Peyer's patch (tissue), 4 donors: ENCODE data around the gene DOCK4. TPM values are rescaled to one million over a fixed set of nuclear protein-coding genes. Genes with fewer than 3 reads are reported as not detected.

Experiments
- DNase-seq, 3 donors: peaks; one replicate each; pipeline ENCODE4 v3.0.0-alpha.2; 2017 to 2019
- H3K27ac ChIP-seq, 4 donors: fragments of 200-600 bp; sonication (generic); one replicate each; pipeline ENCODE4 v1.5.1; 2016 to 2019
- H3K27me3 ChIP-seq, 2 donors: fragments of 200-600 bp; sonication (generic); one replicate each; pipeline ENCODE4 v1.5.1; 2019
- H3K36me3 ChIP-seq, 3 donors: fragments of 200-600 bp; sonication (generic); one replicate each; pipeline ENCODE4 v1.5.1; 2016 to 2019
- H3K4me1 ChIP-seq, 4 donors: fragments of 200-600 bp; sonication (generic); one replicate each; pipeline ENCODE4 v1.5.1; 2016 to 2019
- H3K4me3 ChIP-seq, 4 donors: fragments of 200-600 bp; sonication (generic); 1 replicate in 3 of 4; 2 replicates in 1 of 4; pipeline ENCODE4 v1.5.1; 2016 to 2019; ENCODE audit warnings: mild to moderate bottlenecking in 1 of 4
- H3K9me3 ChIP-seq, 4 donors: fragments of 200-600 bp; sonication (generic); one replicate each; pipeline ENCODE4 v1.5.1; 2016 to 2019; ENCODE audit warnings: mild to moderate bottlenecking in 1 of 4
- POLR2A ChIP-seq, 2 donors: fragments of 450-650 bp; IDR thresholded peaks; one replicate each; pipeline ENCODE4 v1.5.1; 2017; ENCODE audit warnings: antibody characterized with exemption in 2 of 2, mild to moderate bottlenecking in 2 of 2, moderate library complexity in 2 of 2
- total RNA-seq, 4 donors: library from RNA; depleted of rRNA; stranded (reverse); fragments of >200 nt; gene quantifications; one replicate each; pipeline ENCODE4 v1.1.0, GENCODE V29; 2016
- TF ChIP-seq, protein P1 (sequence below), 6 experiments: fragments of 450-650 bp in 4 of 6; fragments of 200-600 bp in 2 of 6; sonication (generic) in 1 of 6; IDR thresholded peaks; one replicate each; pipeline ENCODE4 v1.5.1; 2017 to 2019; ENCODE audit warnings: antibody characterized with exemption in 6 of 6, mild to moderate bottlenecking in 3 of 6, moderate library complexity in 1 of 6

Gene DOCK4
- total RNA-seq, 4 donors from 2014 or later = 5.1 to 52.8 (median 15.5) TPM

DNA sequence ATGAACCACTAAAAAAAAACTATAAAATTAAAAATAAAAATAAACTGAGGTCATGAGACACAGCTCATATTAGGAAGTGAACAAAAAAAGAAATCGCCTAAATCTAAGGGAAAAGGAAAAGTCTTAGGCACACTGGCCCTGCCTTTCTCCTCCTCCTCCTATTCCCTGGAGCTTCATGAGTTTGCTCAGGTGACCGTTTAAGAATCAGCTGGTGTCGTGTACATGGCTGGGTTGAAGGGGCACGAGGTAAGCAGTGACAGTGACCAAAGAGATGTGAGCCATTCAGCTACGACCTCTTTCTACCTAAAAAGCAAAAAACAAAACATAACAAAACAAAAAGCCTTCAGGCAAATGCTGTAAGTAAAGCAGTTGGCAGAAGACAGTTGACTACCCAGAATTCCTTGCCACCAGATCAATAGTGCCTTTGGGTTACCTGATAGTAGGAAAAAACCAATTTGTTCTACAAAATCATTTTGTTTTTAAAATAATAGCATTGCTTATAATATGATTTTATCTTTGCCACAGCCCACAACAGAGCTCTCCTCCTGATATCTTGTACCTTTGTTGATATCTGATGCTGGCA, 135.4 kb downstream of the DOCK4 start:
- DNase-seq = no peak
- H3K4me1 ChIP-seq = no peaks in the 10 kb centered on the region
- no peaks in the 10 kb centered on the region for H3K9me3 ChIP-seq
- H3K36me3 ChIP-seq = no peaks in the 10 kb centered on the region
- TF ChIP-seq, protein P1, sequence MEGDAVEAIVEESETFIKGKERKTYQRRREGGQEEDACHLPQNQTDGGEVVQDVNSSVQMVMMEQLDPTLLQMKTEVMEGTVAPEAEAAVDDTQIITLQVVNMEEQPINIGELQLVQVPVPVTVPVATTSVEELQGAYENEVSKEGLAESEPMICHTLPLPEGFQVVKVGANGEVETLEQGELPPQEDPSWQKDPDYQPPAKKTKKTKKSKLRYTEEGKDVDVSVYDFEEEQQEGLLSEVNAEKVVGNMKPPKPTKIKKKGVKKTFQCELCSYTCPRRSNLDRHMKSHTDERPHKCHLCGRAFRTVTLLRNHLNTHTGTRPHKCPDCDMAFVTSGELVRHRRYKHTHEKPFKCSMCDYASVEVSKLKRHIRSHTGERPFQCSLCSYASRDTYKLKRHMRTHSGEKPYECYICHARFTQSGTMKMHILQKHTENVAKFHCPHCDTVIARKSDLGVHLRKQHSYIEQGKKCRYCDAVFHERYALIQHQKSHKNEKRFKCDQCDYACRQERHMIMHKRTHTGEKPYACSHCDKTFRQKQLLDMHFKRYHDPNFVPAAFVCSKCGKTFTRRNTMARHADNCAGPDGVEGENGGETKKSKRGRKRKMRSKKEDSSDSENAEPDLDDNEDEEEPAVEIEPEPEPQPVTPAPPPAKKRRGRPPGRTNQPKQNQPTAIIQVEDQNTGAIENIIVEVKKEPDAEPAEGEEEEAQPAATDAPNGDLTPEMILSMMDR (IDR thresholded peaks at IDR 0.05) = no peak
- TF ChIP-seq POLR2A (IDR thresholded peaks at IDR 0.05) = no peak
- no peak overlapping the region for H3K4me3 ChIP-seq
- H3K27ac ChIP-seq = no peak overlapping the region
- H3K27me3 ChIP-seq = no peaks in the 10 kb centered on the region

DNA sequence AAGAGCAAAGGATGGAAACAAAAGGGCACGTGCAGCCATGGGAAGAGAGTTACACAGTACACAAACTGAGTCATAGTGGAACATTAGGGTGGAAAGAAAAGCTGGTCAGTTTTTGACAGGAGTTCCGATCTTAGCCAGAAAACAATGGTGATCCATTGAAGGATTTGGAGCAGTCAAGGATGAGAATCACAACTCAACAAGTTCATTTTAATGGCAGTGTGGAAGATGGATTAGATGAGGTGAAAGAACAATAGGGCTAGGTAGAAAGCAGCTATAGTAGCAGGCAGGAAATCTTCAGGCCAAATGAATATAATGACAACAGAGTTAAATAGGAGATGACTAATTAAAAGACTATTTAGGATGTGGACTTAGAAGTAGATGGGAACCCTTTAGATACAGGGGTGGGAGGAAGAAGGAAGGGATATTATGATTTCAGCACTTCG, 136.3 kb downstream of the DOCK4 start:
- TF ChIP-seq POLR2A (IDR thresholded peaks at IDR 0.05) = no peak
- TF ChIP-seq, protein P1 (IDR thresholded peaks at IDR 0.05) = no peak
- no peaks in the 10 kb centered on the region for H3K36me3 ChIP-seq
- DNase-seq = no peak
- no peaks in the 10 kb centered on the region for H3K4me1 ChIP-seq
- no peaks in the 10 kb centered on the region for H3K9me3 ChIP-seq
- no peak overlapping the region for H3K27ac ChIP-seq
- no peak overlapping the region for H3K4me3 ChIP-seq
- H3K27me3 ChIP-seq = no peaks in the 10 kb centered on the region

DNA sequence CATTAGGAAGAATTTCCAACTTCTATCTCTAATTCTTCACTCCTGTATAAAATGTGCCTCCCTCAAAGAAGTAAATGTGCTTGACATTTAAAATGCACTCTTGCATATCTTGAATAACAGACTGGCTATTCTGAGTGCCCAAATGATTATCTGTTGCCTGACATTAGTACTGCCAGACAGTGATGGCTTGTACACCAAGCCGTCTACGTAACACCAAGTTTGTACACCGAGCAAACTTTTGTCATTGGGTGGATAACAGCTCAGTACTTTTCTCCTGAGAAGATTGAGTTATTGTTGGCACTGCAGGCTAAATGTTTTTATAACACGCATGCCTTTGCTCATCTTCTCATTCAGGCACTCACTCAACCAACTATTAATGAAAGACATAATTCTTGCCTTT, 137.2 kb downstream of the DOCK4 start:
- Histone ChIP-seq H3K4me3 (no peak overlapping the region), H3K9me3 (no peaks in the 10 kb centered on the region), H3K4me1 (no peaks in the 10 kb centered on the region), H3K27me3 (no peaks in the 10 kb centered on the region), H3K36me3 (no peaks in the 10 kb centered on the region), H3K27ac (no peak overlapping the region)
- TF ChIP-seq, protein P1 (IDR thresholded peaks at IDR 0.05) = no peak
- no peak for TF ChIP-seq POLR2A (IDR thresholded peaks at IDR 0.05)
- no peak for DNase-seq

DNA sequence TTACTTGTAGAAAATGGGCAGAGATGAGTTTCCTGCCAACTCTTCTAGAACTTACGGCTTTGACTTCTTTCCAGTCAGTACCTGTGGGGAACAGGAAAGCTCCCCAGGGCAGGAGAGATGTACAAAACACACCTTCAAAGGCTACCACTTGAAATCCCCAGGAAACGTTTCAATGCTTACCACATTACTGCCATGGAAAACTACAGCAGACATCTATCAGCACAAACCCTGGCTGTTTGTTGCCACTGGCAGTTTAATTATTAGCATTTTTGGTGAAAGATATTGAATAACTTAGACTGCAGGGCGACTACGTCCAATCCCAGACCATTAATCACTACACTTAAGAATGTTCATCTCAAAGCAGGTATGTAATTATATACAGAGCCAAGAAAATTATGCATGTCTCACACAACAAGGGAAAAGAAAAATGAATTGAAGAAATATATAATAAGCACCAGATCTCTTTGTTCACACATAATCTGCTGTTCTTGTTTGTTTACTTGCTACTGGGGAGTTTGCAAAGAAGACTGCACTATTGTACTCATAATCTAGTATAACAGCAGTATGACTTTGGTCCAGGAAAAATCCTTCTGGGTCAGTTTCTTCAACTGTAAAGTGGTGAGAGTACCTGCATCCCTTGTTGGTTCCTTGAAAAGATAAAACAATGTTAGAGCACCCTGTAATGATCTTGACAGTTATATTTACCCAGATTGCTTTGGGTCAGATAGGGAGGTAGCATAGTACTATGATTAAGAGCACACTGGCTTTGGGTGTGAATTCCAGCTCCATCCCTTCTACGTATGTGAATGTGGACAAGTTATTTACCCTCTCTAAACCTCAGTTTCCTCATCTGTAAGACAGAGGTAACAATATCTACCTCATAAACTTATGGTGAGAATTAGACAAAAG, 138.3 kb downstream of the DOCK4 start:
- Histone ChIP-seq H3K9me3 (no peaks in the 10 kb centered on the region), H3K27ac (no peak overlapping the region), H3K27me3 (no peaks in the 10 kb centered on the region), H3K4me3 (no peak overlapping the region), H3K4me1 (no peaks in the 10 kb centered on the region), H3K36me3 (no peaks in the 10 kb centered on the region)
- TF ChIP-seq, protein P1 (IDR thresholded peaks at IDR 0.05) = no peak
- no peak for TF ChIP-seq POLR2A (IDR thresholded peaks at IDR 0.05)
- no peak for DNase-seq

DNA sequence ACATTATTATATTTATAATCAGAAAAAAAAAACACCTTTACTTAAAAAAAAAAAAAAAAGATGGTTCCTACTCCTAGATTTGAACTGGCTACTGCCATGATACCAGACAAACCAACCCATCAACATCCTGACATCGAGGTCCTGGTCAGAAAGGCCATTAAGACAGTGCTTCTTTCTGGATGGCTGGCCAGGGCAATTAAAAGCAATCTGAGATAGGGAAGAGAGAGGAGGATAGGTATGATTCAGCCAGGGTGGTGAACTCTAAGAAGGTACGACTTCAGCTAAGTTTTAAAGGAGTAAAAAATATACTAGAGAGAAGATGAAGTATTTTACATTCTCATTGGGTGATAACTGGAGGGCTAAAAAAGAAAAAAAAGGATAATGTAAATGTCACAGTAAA, 139.0 kb downstream of the DOCK4 start:
- Histone ChIP-seq H3K4me1 (no peaks in the 10 kb centered on the region), H3K36me3 (no peaks in the 10 kb centered on the region), H3K27ac (no peak overlapping the region), H3K9me3 (no peaks in the 10 kb centered on the region), H3K27me3 (no peaks in the 10 kb centered on the region), H3K4me3 (no peak overlapping the region)
- TF ChIP-seq POLR2A (IDR thresholded peaks at IDR 0.05) = no peak
- TF ChIP-seq, protein P1 (IDR thresholded peaks at IDR 0.05) = no peak
- DNase-seq = no peak
